GM21367 (cell line): Measurements from ENCODE around the gene STK32B.
"Not testable (repeated sequence)": the region's sequence is repeated elsewhere in the genome, so short reads cannot be mapped to it uniquely, and the experiment has no call there.

Experiments
- ATAC-seq: cut with Tn5 transposase; IDR thresholded peaks from one replicate; pipeline ENCODE4 v1.9.1; 2021; ENCODE audit not compliant: unreplicated experiment

The STK32B gene

GRCh38 chr4:5051278-5052203, at the start of gene STK32B:
STK32B (plus strand) TSS chr4:5051480.
- no peak for ATAC-seq

DNA sequence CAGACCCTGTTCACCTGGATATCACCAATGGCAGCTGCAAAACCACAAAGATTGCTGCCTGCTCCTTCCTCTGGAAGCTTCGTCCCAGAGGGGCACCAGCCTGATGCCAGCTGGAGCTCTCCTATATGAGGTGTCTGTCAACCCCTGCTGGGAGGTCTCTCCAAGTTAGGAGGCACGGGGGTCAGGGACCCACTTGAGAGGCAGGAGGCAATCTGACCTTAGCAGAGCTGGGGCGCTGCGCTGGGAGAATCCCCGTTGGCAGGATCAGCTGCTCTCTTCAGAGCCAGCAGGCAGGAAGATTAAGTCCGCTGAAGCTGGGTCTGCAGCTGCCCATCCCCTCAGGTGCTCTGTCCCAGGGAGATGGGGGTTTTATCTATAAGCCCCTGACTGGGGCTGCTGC, 49.6 kb upstream of the STK32B start:
- not testable (repeated sequence) for ATAC-seq

DNA sequence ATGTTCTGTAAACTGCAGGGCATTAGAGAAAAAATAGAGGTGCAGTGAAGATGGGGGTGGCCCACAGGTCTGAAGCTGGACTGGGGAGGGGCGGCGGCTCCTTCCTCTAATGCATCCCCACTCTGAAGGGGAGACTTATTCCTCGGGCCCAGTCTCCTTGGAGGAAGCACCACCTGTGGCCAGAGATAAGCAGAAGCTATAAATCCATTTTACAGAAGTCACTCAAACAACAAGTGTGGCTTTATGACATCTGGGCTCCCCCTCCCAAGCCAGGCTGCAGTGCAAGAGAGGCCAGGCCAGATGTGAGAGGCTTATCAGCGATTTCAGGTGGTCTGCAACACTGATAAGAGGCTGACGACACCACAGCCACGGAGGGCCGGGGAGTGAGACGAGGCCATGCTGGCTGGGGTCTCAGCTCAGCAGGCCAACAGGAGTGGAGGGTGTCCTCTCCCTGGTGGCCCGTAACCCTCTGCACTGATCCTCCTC, 47.9 kb upstream of the STK32B start:
- ATAC-seq, result no peak

GRCh38 chr4:5003918-5004317, 47.4 kb upstream of the STK32B start:
- ATAC-seq, result no peak

- no peak for ATAC-seq
Observed at GRCh38 chr4:5004496-5004895, 46.8 kb upstream of the STK32B start.

GRCh38 chr4:5006932-5007331, 44.3 kb upstream of the STK32B start:
- not testable (repeated sequence) for ATAC-seq

DNA sequence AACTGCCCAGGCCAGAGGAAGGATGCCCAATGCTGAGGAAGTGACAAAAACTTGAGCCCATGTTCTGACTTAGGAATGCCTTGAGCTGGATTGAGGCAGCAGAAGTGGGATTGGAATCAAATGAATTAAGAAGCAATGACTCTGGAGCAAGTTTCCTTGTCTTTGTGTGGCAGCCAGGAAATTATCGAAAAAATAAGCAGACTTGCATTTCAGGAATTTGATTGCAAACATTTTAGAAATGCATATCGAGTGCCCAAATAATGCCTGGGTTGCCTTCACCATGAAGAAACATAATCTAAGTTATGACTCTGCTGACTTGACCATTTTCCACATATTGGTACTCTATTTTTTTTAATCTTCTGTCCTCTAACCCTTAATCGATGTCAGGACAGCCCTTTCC, 41.5 kb upstream of the STK32B start:
- no peak for ATAC-seq

GRCh38 chr4:5010984-5011383, 40.3 kb upstream of the STK32B start:
- ATAC-seq, result no peak

DNA sequence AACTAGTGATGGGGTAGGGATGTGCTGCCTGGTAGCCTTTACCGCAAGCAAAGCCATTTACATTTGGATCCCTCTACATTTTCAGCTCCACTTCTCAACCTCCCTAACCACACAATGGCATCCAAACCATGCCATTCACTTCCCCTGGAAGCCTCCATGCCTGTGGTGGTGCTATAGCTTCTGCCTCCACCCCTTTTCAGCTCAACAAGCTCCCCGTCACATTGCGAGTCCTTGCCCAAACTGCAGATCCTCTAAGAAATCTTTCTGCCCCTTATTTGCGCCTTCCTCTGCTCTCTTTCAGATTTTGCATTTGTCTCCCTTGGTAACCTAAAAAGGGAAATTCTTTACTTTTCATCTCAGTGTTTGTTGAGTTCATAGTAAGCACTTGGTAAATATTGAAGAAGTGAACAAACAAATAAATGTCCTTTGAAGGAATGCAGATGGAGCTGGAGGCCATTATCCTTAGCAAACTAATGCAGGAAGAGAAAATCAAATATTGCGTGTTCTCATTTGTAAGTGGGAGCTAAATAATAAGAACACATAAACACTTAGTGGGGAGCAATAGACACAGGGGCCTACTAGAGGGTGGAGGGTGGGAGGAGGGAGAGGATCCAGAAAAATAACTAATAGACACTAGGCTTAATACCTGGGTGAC, 38.9 kb upstream of the STK32B start:
- ATAC-seq, result no peak

DNA sequence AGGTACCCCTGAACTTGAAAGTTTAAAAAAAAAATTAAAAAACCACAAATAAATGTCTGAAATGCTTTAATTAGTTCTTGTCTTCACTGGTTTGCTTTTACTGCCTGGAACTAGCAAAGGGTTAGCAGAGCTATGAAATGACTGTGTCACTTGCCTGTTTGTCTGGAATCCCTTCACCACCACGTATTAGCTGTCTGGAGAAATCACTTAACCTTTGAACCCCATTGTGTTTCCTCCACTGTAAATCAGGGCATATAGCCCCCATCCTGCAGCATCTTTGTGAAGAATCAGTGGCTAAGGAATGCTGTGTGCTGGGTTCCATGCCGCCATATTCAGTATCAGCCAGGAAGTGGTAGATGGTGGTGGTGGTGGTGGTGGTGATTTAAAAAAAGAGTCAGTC, 38.3 kb upstream of the STK32B start:
- no peak for ATAC-seq

- no peak for ATAC-seq
Observed at GRCh38 chr4:5014007-5014682, 37.1 kb upstream of the STK32B start.

GRCh38 chr4:5018096-5018495, 33.2 kb upstream of the STK32B start:
- ATAC-seq, result no peak

- ATAC-seq, result no peak
Observed at GRCh38 chr4:5018603-5019002, 32.7 kb upstream of the STK32B start.

GRCh38 chr4:5019274-5019673, 32.0 kb upstream of the STK32B start, which contains the start of gene CYTL1:
CYTL1 (minus strand) TSS chr4:5019458; CDS start chr4:5019445, 13 bp downstream.
- ATAC-seq, result no peak

DNA sequence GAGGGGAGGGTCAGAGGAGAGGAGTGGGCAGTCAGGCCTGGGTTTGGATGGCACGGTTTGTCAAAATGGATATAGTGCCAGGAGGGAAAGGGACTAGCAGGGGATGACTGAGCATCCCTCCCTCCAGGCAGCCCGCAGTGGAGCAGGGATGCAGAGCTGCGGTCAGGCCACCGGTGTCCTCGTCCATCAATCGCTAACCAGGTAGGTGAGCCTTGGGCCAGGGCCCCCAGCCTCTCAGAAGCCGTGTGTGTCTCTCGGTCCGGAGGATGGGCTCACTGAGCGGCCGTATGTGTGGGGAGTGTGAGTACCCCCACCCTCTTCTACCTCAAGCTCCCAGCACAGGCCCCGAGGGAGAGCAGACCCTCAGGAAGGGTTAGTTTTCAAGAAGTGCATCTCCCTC, 31.5 kb upstream of the STK32B start:
- ATAC-seq, result no peak

GRCh38 chr4:5020341-5020740, 30.9 kb upstream of the STK32B start:
- ATAC-seq, result no peak

DNA sequence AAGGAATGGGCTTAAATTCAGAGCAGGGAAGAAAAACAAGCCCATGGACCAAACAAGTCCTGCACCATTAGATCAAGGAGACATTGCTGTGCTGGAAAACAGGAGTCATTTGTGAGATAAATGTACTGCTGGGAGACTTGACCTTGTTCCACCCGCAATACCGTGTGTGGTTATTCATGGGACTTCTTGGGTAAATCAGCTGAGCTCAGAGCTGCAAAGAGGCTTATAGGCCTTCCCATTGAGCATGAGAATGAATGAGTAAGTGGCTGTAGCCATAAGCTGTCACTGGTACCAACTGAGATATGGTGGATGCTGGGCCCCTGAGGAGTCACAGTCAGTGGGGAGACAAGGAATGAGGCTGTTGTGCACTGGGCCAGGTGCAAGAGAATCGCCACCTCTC, 29.7 kb upstream of the STK32B start:
- ATAC-seq, result no peak

DNA sequence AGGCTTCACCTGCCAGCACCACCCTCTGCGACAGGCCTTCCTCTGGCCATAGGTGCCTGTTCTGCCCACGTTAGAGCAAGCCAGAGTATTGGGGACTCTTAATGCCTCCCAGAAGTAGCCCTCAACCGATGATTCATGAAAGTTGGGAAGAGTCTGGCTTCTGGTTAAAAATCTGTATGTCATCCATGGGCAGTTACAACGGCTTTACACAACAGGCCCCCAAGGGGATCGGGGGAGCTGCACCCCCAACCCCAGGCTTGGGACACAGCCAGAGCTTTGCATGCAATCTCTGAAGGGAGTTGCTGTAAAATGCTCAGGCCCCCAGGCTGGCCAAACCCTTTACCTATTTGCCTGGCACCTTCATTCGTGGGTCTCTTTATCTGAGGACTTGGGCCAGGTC, 26.6 kb upstream of the STK32B start:
- ATAC-seq, result no peak

DNA sequence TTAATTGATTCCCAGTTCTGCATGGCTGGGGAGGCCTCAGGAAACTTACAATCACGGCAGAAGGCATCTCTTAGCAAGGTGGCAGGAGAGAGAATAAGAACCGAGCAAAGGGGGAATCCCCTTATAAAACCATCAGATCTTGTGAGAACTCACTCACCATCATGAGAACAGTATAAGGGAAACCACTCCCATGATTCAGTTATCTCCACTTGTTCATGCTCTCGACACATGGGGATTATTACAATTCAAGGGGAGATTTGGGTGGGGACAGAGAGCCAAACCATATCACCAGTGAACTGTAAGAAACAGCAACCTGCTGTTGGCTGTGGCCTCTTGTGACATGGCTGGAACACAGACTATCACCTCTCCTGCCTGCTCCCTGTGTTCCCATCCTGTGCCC, 24.9 kb upstream of the STK32B start:
- ATAC-seq, result no peak

DNA sequence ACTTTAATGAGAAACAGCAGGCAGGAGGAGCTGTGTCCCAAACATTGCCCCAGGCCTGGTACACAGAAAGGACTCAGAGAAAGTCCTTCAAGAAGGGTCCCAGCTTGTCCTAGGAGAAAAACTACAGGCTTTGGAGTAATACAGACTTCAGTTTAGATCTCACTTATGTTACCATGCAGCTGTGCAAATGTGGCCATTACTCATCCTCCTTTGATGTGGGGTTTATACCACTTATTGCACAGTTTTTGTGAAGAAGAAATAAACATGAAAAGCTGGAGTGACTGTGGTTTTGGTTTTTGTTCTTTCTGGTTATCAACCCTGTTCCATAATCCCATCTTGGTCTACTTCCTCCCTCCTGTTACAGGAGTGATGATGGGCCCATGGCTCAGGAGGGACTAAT, 23.9 kb upstream of the STK32B start:
- no peak for ATAC-seq

DNA sequence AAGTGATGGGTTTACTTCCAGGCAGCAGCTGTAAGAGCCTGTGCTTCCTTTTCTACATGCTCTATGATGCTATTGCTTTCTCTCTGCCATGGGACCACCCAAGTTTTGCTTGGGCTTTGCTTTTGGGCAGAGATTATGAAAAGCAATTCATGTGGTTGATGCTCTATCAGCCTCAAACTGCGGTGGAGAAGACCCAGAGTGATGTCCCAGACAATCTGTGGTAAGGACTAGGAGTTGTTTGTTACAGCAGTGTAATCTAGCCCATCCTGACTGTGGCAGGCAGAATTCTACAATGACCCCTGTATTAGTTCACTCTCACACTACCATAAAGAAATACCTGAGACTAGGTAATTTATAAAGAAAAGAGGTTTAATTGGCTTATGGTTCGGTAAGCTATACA, 22.8 kb upstream of the STK32B start:
- no peak for ATAC-seq

DNA sequence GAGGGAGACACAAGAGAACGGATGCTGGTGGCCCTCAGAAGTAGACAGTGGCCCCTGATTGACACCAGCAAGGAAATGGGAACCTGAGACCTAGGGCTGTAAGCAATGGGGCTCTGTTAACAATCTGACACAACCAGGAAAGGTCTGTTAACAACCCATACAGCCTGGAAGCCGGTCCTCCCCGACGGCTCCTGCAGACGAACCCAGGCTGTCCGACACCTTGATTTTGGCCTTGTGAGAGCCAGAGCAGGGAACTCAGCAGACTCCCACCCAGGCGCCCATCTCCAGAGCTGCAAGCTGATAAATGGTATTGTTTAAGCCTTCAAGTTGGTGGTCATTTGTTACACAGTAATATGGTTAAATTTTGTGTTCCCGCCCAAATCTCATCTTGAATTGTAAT, 21.8 kb upstream of the STK32B start:
- ATAC-seq, result no peak
